Thoracic aorta (tissue), 2 donors: ENCODE measurements around the gene PPFIBP1. TPM values are rescaled to one million over a fixed set of nuclear protein-coding genes. Genes with fewer than 3 reads are reported as not detected.
"Not testable (repeated sequence)": the region's sequence is repeated elsewhere in the genome, so short reads cannot be mapped to it uniquely, and the experiment has no call there.

Experiments
- ATAC-seq: fragments of 150-250 bp; one replicate; pipeline ENCODE4 v1.8.0; 2017; ENCODE audit warnings: low read depth; ENCODE audit not compliant: insufficient number of reproducible peaks, low FRiP score
- DNase-seq: peaks from one replicate; pipeline ENCODE4 v3.0.0-alpha.2; 2020; ENCODE audit warnings: low spot score
- H3K27ac ChIP-seq, 2 donors: fragments of 200-600 bp; sonication (generic); 1 replicate in 1 of 2; 2 replicates in 1 of 2; pipeline ENCODE4 v1.5.1; 2016; ENCODE audit warnings: mild to moderate bottlenecking in 2 of 2, moderate library complexity in 2 of 2
- H3K27me3 ChIP-seq: fragments of 200-600 bp; sonication (generic); replicated peaks from 2 replicates; pipeline ENCODE4 v1.6.0; 2016; ENCODE audit warnings: mild to moderate bottlenecking; ENCODE audit not compliant: insufficient read depth
- H3K36me3 ChIP-seq: fragments of 200-600 bp; sonication (generic); one replicate; pipeline ENCODE4 v1.5.1; 2016
- H3K4me1 ChIP-seq, 2 donors: fragments of 200-600 bp; sonication (generic); 1 replicate in 1 of 2; 2 replicates in 1 of 2; pipeline versions ENCODE4 v1.5.1 to v1.6.0; 2016; ENCODE audit warnings: low read depth in 2 of 2, mild to moderate bottlenecking in 1 of 2; ENCODE audit not compliant: control insufficient read depth in 1 of 2
- H3K4me3 ChIP-seq: fragments of 200-600 bp; sonication (generic); 2 replicates; pipeline ENCODE4 v1.5.1; 2016; ENCODE audit warnings: mild to moderate bottlenecking
- H3K9me3 ChIP-seq: fragments of 200-600 bp; sonication (generic); 2 replicates; pipeline ENCODE4 v1.5.1; 2016
- CTCF ChIP-seq: fragments of 200-600 bp; sonication (generic); IDR thresholded peaks from one replicate; pipeline ENCODE4 v1.5.1; 2019; ENCODE audit warnings: antibody characterized with exemption
- total RNA-seq, 2 donors: library from RNA; depleted of rRNA; stranded (reverse); fragments of >200 nt; gene quantifications; one replicate each; pipeline versions ENCODE4 v1.1.0 to v1.2.3, GENCODE V29; 2016

PPFIBP1 gene
- total RNA-seq, 2 donors from 2014 or later = 103 to 232 TPM

GRCh38 chr12:27577688-27578087 is 53.7 kb downstream of the PPFIBP1 start:
- H3K36me3 ChIP-seq = peaks cover 5% of the 10 kb centered on the region

GRCh38 chr12:27578689-27579372 is 54.8 kb downstream of the PPFIBP1 start:
- no peak for TF ChIP-seq CTCF
- Histone ChIP-seq H3K9me3 (no peaks in the 10 kb centered on the region), H3K36me3 (peaks cover 5% of the 10 kb centered on the region), H3K4me3 (no peak overlapping the region), H3K27me3 (no peaks in the 10 kb centered on the region), H3K4me1 (peaks cover 31 to 68% of the 10 kb centered on the region in 2 donors), H3K27ac (no peak overlapping the region)
- DNase-seq (no peak), ATAC-seq (no peak)

More at GRCh38 chr12:27577688-27578087, 53.7 kb downstream of the PPFIBP1 start:
- DNase-seq (no peak), ATAC-seq (no peak)
- Histone ChIP-seq H3K4me1 (peaks cover 21 to 69% of the 10 kb centered on the region in 2 donors), H3K27me3 (no peaks in the 10 kb centered on the region), H3K27ac (no peak overlapping the region), H3K4me3 (no peak overlapping the region), H3K9me3 (no peaks in the 10 kb centered on the region)
- TF ChIP-seq CTCF = no peak

GRCh38 chr12:27580561-27581330 is 56.7 kb downstream of the PPFIBP1 start:
- no peak overlapping the region for H3K4me3 ChIP-seq
- no peaks in the 10 kb centered on the region for H3K9me3 ChIP-seq
- no peak for ATAC-seq
- DNase-seq = no peak
- no peaks in the 10 kb centered on the region for H3K27me3 ChIP-seq
- TF ChIP-seq CTCF = no peak
- no peak overlapping the region for H3K27ac ChIP-seq
- H3K4me1 ChIP-seq = peaks cover 22 to 50% of the 10 kb centered on the region in 2 donors
- H3K36me3 ChIP-seq = peaks cover 5% of the 10 kb centered on the region

- not testable (repeated sequence) for H3K9me3 ChIP-seq, ATAC-seq, H3K27ac ChIP-seq, H3K4me3 ChIP-seq, H3K27me3 ChIP-seq, H3K36me3 ChIP-seq, DNase-seq
- peaks cover 20 to 45% of the 10 kb centered on the region in 2 donors for H3K4me1 ChIP-seq
Measured at GRCh38 chr12:27581331-27581671, 57.3 kb downstream of the PPFIBP1 start.

GRCh38 chr12:27581833-27582232 is 57.8 kb downstream of the PPFIBP1 start:
- peaks cover 19 to 40% of the 10 kb centered on the region in 2 donors for H3K4me1 ChIP-seq
- ATAC-seq, H3K36me3 ChIP-seq, H3K9me3 ChIP-seq, H3K27ac ChIP-seq, H3K4me3 ChIP-seq, H3K27me3 ChIP-seq, DNase-seq: not testable (repeated sequence)

- not testable (repeated sequence) for H3K9me3 ChIP-seq, ATAC-seq, H3K4me3 ChIP-seq, H3K27me3 ChIP-seq, H3K36me3 ChIP-seq, DNase-seq
- H3K27ac ChIP-seq = peak overlapping the region in 1 of 2 donors; percentile 7
- peaks cover 14 to 36% of the 10 kb centered on the region in 2 donors for H3K4me1 ChIP-seq
Measured at GRCh38 chr12:27582445-27582844, 58.4 kb downstream of the PPFIBP1 start.
